Left kidney (tissue), 8 donors: ENCODE data around the gene DCUN1D3. TPM values are rescaled to one million over a fixed set of nuclear protein-coding genes. Genes with fewer than 3 reads are reported as not detected.
"Not testable (repeated sequence)": the region's sequence is repeated elsewhere in the genome, so short reads cannot be mapped to it uniquely, and the experiment has no call there.

ENCODE experiments used
- DNase-seq: peaks from one replicate; pipeline ENCODE4 v3.0.0-alpha.2; 2013
- long read RNA-seq, 8 donors: transcript quantifications; one replicate each; lab custom pipeline, GENCODE V29; 2026
- polyA plus RNA-seq: library from polyadenylated mRNA; unstranded; fragments of 120-200 nt; gene quantifications from one replicate; pipeline ENCODE4 v1.2.1, GENCODE V29; 2013; ENCODE audit not compliant: insufficient read length

Gene DCUN1D3, protein sequence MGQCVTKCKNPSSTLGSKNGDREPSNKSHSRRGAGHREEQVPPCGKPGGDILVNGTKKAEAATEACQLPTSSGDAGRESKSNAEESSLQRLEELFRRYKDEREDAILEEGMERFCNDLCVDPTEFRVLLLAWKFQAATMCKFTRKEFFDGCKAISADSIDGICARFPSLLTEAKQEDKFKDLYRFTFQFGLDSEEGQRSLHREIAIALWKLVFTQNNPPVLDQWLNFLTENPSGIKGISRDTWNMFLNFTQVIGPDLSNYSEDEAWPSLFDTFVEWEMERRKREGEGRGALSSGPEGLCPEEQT
- polyA plus RNA-seq: 11.0 TPM
- long read RNA-seq, donor 1, full-length matches to known transcripts: 1 of 1 reads
- long read RNA-seq, donor 1, partial matches to known transcripts: 0 of 1 reads
- long read RNA-seq, donor 1, other reads (novel, unspliced or antisense): 0 of 1 reads
- long read RNA-seq, donor 2: 0 reads
- long read RNA-seq, donor 3: 0 reads
- long read RNA-seq, donor 4: 0 reads
- long read RNA-seq, donor 5, full-length matches to known transcripts: 2 of 2 reads
- long read RNA-seq, donor 5, partial matches to known transcripts: 0 of 2 reads
- long read RNA-seq, donor 5, other reads (novel, unspliced or antisense): 0 of 2 reads
- long read RNA-seq, donor 6, full-length matches to known transcripts: 1 of 7 reads
- long read RNA-seq, donor 6, partial matches to known transcripts: 0 of 7 reads
- long read RNA-seq, donor 6, other reads (novel, unspliced or antisense): 6 of 7 reads
- long read RNA-seq, donor 7, full-length matches to known transcripts: 2 of 2 reads
- long read RNA-seq, donor 7, partial matches to known transcripts: 0 of 2 reads
- long read RNA-seq, donor 7, other reads (novel, unspliced or antisense): 0 of 2 reads
- long read RNA-seq, donor 8, full-length matches to known transcripts: 1 of 1 reads
- long read RNA-seq, donor 8, partial matches to known transcripts: 0 of 1 reads
- long read RNA-seq, donor 8, other reads (novel, unspliced or antisense): 0 of 1 reads

DNA sequence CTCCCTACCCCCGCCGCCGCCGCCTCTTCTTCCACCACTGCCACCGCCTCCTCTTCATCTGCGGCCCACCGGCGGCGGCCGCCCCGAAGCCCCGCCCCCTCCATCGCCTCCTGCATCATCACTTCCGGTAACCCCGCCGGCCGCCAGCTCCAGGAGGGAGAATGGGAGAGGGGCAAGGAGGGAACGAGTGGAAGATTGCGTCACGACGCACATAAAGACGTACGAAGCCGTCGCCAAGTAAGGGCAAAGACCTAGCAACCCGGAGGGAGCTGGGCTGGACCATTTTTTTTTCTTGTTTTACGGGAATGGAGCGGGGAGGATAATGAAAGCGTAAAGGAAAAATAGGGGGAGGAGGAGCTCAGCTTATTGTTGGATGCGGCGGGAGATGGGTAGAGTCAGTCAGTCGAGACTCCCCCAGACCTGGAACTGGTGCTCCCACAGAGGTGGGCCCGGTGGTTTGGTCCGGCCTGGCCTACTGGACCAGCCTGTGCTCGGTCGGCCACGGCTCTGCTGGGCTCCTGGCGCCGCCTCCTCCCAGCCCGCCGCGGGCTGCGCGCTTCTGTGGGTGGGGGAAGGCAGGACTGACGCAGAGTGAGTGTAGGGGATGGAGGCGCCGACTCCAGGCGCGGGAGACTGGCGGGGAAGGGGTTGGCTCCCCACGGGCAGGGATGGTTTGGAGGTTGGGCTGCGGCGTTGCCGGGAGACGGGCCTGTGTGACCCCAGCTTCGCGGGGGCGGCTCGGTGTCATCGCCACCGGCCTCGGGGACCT, at the start of gene DCUN1D3, which contains the start of gene LYRM1:
TSS of gene DCUN1D3 (minus strand) at position 60 of the 769 bp plus-strand sequence. CDS start 37,820 bp downstream, outside the sequence.
TSS of gene LYRM1 (plus strand) at position 473 of the 769 bp plus-strand sequence. CDS start 14,785 bp downstream, outside the sequence.
- DNase-seq: peak; percentile 98

DNA sequence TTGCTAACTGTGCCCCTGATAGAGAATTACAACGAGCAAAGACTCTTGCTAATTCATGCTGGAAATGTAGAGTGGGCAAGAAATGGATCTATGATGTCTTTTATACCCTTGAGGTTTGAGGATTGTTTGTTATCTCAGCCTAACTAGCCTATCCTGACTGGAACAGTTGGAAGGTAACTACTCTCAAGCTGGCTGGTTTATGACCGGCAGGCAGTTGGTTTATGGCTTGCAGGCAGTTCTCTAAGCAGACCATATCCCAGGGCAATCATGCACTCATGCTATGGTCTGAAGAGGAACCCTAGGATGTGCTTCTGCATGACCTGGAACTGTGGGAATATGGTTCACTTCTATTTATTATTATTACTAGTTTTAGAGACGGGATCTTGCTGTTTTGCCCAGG, 49.5 kb upstream of the DCUN1D3 start:
- DNase-seq: no peak

DNA sequence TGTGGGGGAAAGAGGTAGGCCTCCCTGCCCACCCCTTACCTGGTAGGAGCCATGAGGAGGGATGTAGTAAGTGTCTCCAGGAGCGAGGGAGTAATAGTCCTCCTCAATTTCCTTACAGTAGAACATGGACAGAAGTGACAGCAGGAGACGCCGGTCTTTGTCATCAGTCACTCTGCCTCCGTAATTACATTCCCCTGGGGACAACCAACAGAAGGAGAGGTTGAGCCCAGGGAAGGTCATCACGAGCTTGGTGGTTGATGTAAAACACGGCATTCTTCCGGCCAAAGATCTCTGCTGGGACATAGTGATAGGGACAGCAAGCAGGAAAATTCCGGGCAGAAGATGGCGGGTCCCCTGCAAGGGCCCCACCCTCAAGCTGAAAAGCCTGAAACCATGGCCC, 48.3 kb upstream of the DCUN1D3 start:
- no peak for DNase-seq

DNA sequence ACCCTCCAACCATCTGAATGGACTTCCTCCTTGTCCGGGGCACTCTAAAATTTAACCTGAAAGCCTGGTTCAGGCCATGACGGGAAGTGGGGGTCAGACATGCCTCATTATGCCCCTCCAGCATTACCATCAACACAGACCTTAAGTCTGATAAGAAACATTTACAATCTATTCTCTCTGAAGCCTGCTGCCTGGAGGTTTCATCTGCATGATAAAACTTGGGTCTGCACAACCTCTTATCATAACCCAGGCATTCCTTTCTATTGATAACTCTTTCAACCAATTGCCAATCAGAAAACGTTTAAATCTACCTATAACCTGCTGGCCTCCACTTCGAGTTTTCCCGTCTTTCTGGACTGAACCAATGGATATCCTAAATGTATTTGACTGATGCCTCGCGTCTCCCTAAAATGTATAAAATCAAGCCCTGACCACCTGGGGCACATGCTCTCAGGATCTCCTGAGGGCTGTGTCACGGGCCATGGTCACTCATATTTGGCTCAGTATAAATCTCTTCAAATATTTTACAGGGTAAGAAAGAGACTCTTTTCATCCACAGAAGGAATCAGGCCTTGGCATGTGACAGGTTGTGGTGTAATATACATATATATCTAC, 46.0 kb upstream of the DCUN1D3 start:
- no peak for DNase-seq

DNA sequence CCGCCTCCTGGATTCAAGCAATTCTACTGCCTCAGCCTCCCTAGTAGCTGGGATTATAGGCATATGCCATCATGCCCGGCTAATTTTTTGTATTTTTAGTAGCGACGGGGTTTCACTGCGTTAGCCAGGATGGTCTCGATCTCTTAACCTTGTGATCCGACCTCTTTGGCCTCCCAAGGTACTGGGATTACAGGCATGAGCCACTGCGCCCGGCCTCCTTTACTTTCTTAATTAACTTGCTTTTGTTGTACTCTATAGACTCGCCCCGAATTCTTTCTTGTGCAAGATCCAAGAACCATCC, 45.4 kb upstream of the DCUN1D3 start:
- not testable (repeated sequence) for DNase-seq

DNA sequence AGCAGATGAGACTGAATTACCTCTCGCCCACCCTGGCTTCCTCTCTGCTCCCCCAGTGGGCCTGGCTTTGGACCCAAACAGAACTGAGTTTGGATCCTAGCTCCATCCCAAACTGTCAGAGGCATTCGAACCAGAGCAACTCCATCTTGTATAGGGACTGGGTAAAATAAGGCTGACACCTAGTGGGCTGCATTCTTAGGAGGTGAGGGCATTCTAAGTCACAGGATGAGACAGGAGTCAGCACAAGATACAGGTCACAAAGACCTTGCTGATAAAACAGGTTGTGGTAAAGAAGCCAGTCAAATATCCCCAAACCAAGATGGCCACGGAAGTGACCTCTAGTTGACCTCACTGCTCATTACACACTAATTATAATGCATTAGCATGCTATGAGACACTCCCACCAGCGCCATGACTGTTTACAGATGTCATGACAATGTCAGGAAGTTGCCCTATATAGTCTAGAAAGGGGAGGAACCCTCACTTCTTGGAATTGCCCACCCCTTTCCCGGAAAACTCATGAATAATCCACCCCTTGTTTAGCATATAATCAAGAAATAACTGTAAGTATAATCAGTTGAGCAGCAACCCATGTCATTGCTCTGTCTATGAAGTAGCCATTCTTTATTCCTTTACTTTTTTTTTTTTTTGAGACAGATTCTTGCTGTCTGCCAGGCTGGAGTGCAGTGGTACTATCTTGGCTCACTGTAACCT, 44.9 kb upstream of the DCUN1D3 start:
- DNase-seq: no peak

DNA sequence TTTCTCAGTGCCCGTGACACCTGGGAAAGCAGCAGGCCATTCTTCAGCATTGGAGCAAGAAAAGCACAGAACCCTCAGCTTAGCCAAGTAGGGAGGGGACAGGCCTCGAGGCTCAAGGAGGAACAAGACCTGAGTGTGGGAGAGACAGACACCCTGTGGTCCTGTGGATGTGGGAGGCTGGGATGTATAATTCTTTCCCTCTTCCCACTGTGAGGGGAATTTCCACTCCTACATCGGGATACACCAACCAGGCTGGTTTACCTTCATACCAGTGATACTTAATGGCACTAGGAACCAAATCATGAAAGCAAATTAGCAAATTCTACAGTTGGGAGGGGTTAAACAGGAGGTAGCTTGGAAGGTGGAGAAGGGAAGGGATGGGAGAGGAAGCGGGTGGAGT, 42.1 kb upstream of the DCUN1D3 start:
- no peak for DNase-seq

DNA sequence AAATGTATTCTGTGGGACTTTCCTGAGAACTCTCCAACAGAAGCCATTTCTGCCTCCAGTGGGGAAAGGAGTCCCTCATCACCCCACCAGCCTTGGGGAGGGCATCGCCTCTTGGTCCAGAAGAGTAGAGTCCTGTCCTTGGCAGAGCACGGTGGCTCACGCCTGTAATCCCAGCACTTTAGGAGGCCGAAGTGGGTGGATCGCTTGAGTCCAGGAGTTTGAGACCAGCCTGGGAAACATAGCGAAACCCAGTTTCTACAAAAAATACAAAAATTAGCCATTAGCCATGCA, 41.4 kb upstream of the DCUN1D3 start:
- no peak for DNase-seq

DNA sequence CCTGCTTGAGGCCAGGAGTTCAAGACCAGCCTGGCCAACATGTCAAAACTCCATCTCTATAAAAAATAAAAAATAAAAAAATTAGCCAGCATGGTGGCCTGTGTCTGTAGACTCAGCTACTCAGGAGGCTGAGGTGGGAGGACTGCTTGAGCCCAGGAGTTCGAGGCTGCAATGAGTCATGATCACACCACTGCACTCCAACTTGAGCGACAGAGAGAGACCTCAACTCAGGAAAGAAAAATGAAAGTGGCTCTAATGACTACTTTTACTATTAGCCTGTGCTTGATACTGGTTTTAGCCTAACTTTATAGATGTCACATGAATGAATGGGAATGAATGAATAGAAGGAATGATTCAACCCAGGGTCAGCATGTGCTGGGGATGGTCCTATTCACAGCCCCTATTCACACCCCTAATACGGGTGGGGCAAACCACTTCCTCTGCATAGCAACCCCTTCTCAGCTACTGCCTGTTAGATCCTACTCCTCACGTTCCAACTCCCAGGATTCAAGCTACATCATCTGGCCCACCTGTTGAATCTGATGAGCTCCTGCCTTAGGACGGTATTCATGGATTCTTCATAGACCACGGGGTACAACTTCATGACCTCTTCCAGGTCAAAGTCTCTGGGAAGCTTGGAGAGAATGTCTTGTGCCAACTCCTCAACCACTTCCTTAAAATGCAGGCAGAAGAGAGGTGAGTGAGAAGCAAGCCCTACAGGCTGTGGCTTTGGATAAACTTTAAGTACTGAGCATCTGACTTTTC, 40.9 kb upstream of the DCUN1D3 start:
- DNase-seq: no peak

DNA sequence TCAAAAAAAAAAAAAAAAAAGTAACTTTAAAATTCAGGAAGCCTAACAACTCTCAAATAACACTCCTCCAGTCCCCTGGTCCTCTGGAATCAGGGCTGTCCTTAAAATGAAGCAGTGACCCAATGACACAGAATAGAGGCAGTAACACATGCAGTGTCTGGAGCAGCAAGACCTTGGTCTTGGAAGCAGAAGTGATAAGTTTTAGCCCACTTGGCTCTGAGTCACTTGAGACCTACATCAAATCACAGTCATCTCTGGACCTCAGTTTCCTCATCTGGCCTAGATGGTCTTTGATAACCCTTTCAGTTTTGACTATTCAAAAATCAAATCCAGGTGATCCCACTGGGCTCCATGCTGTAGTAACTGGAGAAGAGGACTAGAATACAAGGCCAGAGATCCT, 39.5 kb upstream of the DCUN1D3 start:
- no peak for DNase-seq

DNA sequence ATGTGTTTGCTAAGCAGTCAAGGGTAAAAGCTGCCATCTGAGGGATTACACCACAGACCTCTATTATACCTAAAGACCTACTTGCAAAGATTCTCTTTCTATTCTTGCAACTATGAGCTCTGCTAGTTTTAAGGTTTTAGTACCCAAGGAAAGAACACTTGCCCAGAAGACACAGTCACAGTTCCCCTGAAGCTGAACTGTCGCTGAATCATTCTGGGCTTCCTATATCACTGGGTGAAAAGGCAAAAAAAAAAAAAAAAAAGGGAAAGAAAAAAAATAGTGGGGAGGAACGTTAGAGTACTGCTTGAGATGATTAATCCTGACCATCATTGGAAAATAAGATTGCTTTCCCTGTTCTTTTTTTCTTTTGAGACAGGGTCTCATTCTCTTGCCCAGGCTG, 38.3 kb upstream of the DCUN1D3 start:
- no peak for DNase-seq

DNA sequence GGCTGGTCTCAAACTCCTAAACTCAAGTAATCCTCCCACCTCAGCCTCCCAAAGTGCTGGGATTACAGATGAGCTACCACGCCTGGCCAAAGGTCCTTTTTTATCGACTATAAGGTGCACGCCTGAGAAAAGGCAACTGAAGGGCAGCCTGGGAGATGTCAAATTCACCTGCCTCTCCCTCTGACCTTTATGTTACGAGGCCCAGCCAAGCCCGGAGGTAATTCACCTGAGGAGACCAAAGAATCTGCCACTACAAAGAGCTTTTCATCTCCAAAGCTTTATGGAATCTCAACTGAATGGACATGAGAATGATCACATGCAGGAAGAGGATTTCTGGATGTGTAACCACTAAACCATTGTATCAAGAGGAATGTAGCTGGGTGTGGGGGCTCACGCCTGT, 37.6 kb upstream of the DCUN1D3 start:
- DNase-seq: no peak

DNA sequence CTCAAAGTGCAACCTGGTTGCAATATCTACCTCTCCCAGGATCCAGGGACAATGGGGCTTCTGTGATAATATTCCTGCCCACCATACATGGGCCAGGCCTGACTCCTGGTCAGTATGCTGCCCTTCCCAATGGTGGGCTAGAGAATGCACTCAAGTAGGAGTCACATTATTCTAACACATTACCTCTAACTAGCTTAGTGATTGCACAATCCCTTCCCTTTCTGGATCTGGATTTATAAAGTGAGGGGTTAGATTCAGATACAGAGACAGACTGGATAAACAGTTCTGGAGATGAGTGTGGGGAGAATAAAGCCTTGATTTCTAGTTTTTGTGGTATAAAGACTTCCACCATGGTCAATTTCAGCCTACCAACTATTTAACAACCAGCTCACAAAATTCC, 33.4 kb upstream of the DCUN1D3 start:
- DNase-seq: no peak

DNA sequence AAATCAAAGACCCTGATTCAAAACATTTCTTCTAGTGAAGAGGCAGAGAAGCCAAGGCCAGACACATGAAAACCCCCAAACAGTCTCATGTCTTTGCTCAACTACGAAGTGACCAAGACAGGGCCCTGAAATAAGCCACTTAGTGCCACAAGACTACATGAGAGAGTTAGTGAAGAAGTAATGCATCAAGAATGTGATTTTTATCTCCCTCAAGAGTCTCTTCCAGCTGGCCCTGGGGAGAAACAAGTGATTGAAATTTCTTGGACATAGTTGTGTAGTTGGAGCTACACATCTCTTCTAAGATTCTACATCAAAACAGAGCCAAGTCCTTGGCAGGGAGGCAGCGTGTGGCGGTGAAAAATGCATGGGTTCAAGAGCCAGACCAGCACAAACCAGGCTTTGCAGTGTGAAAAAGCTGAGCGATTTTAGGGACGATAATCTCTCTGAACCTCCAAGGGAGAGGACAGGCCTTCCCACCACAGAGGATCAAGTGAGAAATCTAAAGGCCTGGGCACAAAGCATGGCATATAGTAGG, 31.0 kb upstream of the DCUN1D3 start:
- no peak for DNase-seq

DNA sequence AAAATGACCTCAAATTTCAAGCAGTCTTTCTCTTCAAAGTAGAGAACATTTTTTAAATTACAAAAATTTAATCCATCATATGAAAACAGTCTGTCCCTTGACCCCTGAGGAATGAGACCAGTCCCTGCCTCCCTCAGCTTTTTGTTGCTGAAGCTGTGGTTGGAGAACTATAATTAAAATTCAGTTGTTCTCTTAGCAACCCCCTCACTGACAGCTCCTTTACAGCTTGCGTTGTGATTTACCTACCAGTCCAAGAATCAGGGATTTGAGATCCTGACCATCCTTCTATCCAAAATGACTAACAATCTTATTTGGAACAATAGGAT, 30.2 kb upstream of the DCUN1D3 start:
- DNase-seq: no peak

DNA sequence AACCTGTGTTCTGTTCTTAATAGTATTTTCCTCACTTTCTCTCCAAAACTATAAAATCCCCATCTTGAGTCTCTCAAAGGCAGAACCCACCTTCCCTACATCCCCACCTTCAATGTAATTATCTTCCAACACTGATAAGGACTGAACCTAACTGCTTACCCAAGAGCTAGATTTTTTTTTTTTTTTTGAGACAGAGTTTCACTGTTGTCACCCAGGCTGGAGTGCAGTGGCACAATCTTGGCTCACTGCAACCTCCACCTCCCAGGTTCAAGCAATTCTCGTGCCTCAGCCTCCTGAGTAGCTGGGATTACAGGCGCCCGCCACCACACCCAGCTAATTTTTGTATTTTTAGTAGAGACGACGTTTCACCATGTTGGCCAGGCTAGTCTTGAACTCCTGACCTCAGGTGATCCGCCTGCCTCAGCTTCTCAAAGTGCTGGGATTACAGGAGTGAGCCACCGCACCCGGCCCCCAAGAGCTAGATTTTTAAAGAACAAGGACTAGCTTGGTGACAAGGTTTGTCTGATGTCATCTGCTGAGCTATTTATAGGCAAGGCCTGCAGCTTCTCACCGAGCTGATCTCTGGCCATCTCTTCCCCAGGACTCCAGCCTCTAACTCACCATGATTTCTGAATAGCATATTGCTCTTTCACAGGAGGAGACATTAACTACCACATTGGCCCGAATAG, 29.7 kb upstream of the DCUN1D3 start:
- DNase-seq: not testable (repeated sequence)

DNA sequence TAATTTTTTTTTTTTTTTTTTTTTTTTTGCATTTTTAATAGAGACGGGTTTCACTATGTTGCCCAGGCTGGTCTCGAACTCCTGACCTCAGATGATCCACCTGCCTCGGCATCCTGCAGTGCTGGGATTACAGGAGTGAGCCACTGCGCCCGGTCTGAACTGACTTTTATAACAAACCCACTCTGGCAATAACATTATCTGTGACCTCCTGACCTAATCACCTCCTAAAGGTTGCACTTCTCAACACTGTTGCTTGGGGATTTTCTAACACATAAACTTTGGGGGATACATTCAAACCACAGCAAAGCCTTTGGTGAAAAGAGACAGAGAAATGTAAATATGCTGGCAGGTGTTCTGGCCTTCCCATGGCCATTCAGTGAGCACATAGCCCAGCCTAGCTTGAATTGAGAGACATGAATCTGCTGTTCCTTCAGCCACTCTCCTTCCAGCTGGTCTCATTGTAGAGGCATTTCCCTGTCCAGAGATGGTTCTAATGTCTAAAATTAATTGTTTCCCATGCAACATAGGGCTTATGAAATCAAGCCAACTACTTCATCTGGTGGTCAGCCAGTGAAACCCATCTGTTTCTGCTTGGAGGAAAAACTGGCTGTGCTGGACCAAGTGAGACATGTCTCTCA, 28.7 kb upstream of the DCUN1D3 start:
- no peak for DNase-seq

DNA sequence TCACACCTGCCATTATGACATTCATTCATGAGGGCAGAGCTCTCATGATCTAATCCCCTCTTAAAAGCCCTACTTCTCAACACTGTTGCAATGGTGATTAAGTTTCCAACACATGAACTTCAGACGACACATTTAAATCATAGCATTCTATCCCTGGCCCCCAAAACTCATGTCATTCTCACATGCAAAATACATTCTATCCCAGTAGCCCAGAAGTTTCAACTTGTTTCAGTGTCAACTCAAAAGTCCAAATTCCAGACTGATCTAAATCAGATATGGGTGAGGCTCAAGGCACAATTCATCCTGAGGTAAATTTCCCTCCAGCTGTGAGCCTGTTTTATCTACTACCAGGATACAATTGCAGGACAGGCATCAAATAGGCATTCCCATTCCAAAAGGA, 25.6 kb upstream of the DCUN1D3 start:
- no peak for DNase-seq

DNA sequence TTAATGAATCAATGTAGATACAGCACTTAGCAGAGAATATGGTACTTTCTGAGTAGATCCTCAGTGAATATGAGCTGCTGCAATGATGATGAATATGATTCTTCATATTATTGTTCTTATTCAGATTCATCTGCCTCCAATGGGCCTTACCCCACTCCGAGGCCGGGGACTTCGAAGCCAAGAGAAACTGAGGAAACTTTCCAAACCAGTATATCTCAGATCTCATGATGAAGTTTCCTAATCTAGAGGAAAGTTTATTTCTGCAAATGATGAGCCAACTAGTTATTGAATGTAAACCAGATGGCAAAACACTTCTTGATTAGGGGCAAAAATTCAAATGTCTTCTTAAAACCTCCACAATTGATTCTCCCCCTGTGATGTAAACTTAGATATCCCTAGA, 23.7 kb upstream of the DCUN1D3 start:
- no peak for DNase-seq
